DOHH2 (cell line): Measurements from ENCODE around the gene EPDR1.

Experiments
- CTCF ChIP-seq: fragments of 200-600 bp; sonication (generic); IDR thresholded peaks from one replicate; pipeline ENCODE4 v1.5.1; 2014; ENCODE audit warnings: antibody characterized with exemption, mild to moderate bottlenecking, low read depth, low read length; ENCODE audit not compliant: poor library complexity, severe bottlenecking
- EZH2phosphoT487 ChIP-seq: fragments of 200-600 bp; sonication (generic); IDR thresholded peaks from 2 replicates; pipeline ENCODE4 v1.6.1; 2017; ENCODE audit warnings: borderline replicate concordance, mild to moderate bottlenecking, antibody characterized with exemption, low read length, moderate library complexity, mixed read lengths

GRCh38 chr7:37984750-37985390 lies 64.4 kb downstream of the EPDR1 start:
- no peak for TF ChIP-seq CTCF
- no peak for TF ChIP-seq EZH2phosphoT487
